ENCODE results near the gene NEDD4L. TPM values are rescaled to one million over a fixed set of nuclear protein-coding genes. Genes with fewer than 3 reads are reported as not detected.
"Not testable (repeated sequence)": the region's sequence is repeated elsewhere in the genome, so short reads cannot be mapped to it uniquely, and the experiment has no call there.

The NEDD4L gene
- total and polyA plus RNA-seq, 5 donors from 2014 or later: 4.4 to 19.6 (median 7.8) TPM

DNA sequence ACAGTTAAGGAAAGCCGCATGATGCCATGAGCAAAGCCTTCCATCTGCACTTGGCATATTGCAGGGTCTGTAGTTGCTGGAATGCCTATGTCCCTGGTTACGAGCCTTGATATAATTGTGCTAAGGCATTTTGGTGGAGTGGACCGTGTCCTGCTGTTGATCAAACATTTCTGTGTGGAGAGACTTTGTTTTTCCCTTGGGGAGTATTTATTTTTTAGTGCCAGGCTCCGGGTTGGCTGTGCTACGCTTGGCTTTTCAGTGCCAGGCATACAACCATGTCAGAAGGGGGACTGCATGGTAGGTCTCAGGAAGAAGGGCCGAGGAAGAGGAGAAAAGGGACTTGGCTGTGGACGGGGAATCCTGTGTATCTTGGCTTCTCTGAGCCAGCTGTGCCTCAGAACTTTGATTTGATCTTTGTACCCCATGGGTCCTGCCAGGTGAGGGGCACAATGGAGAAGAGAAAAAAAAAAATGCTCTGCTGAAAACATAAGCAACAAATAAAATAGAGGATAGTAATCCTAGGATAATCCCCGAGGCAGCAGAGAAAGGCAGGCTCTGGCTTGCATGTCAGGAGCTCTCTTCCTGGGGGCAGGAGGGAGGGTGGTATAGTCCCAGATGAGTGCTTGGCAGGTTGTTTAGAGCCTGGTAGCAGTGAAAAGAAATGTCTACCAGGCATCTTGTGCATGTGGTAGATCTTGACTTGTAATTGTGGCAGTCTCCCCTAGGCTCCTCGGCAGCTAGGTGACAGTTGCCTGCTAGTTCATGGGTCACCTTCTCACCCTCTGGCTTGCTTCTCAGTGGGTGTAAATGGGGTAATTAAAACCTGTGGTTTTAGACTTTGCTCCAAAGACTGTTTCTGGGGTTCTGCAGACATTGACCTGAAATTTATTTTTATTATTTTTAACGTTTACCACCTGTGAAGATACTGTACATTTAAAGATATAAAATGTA, 233.0 kb downstream of the NEDD4L start:
- no peaks in the 10 kb centered on the region for H3K9me3 ChIP-seq (ENCODE audit: control insufficient read depth in 2 of 2, low read length in 2 of 2)
- peaks cover 5 to 23% (median 9%) of the 10 kb centered on the region in 4 donors for H3K4me1 Mint-ChIP-seq
- H3K36me3 ChIP-seq (ENCODE audit: control insufficient read depth, insufficient read depth, low read length): no peaks in the 10 kb centered on the region
- H3K27ac Mint-ChIP-seq: peak overlapping the region in 2 of 3 donors; percentile 41 to 50
- no peak for ATAC-seq (ENCODE audit: low read depth in 2 of 2)
- no peak overlapping the region for H3K27ac ChIP-seq (ENCODE audit: insufficient read depth, low read length, poor library complexity, severe bottlenecking)
- no peaks in the 10 kb centered on the region for H3K27me3 ChIP-seq (ENCODE audit: control insufficient read depth, insufficient read depth, low read length)
- H3K4me3 ChIP-seq (ENCODE audit: low read depth, low read length): no peak overlapping the region
- no peak overlapping the region for H3K4me3 Mint-ChIP-seq
- H3K4me1 ChIP-seq (ENCODE audit: control insufficient read depth, insufficient read depth, low read length, poor library complexity, severe bottlenecking): peaks cover 9% of the 10 kb centered on the region
- H3K27me3 Mint-ChIP-seq: no peaks in the 10 kb centered on the region
- no peak for DNase-seq
- H3K36me3 Mint-ChIP-seq: peaks cover 5% of the 10 kb centered on the region
- no peaks in the 10 kb centered on the region for H3K9me3 Mint-ChIP-seq

DNA sequence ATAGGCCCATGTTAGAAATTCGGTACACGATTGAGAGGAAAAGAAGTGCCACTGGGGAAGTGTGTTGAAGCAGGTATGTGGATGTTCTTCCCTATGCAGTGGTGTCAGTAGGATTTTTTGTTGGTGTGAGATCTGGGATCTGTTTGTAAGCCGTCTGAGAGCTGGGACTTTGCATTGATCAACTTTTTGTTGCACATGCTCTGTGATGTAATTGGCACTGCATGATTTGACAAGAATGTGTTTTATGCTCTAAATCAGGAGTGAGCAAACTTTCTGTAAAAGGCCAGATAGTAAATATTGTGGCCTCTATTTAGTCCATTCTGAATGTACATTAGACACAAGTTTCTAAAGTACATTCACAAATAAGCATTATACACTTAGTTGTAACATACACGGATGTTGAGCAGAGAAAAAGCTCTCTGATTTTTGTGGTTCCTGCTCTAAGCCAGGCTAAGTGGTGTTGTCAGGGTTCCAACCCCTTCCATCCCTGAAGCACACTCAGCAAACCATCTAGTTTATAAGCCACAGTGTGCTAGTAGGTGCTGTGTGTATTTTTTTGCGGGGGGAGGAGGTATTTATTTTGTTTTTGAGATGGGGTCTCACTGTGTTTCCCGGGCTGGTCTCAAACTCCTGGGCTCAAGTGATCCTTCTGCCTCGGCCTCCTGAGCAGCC, 235.6 kb downstream of the NEDD4L start:
- H3K9me3 ChIP-seq (ENCODE audit: control insufficient read depth in 2 of 2, low read length in 2 of 2): no peaks in the 10 kb centered on the region
- H3K27me3 ChIP-seq (ENCODE audit: control insufficient read depth, insufficient read depth, low read length): no peaks in the 10 kb centered on the region
- no peaks in the 10 kb centered on the region for H3K9me3 Mint-ChIP-seq
- no peaks in the 10 kb centered on the region for H3K4me1 ChIP-seq (ENCODE audit: control insufficient read depth, insufficient read depth, low read length, poor library complexity, severe bottlenecking)
- H3K4me1 Mint-ChIP-seq: peaks cover 0 to 3% (median 0%) of the 10 kb centered on the region in 4 donors
- no peak overlapping the region for H3K27ac ChIP-seq (ENCODE audit: insufficient read depth, low read length, poor library complexity, severe bottlenecking)
- H3K4me3 Mint-ChIP-seq: no peak overlapping the region
- H3K27me3 Mint-ChIP-seq: no peaks in the 10 kb centered on the region
- ATAC-seq (ENCODE audit: low read depth in 2 of 2) (no peak), DNase-seq (no peak)
- H3K36me3 ChIP-seq (ENCODE audit: control insufficient read depth, insufficient read depth, low read length): no peaks in the 10 kb centered on the region
- H3K36me3 Mint-ChIP-seq: no peaks in the 10 kb centered on the region
- H3K4me3 ChIP-seq (ENCODE audit: low read depth, low read length): no peak overlapping the region
- H3K27ac Mint-ChIP-seq: no peak overlapping the region

DNA sequence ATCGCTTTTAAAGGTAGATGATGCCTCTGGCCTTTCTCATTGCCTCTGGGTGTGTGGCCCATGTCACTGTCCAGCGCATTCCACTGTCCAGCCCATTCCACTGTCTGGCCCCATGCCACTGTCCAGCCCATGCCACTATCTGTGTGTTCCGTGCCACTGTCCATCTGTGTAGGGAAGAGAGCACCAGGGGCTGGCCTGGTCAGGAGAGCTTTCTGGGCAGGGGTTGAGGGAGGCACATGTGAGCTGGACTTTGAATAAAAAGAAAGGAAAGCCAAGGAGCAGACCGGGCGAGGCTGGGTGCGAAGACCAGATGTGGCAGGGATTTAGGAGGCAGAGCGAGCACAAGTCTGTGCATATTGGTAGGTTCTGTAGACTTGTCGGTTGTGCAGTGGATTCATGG, 236.2 kb downstream of the NEDD4L start:
- H3K4me1 ChIP-seq (ENCODE audit: control insufficient read depth, insufficient read depth, low read length, poor library complexity, severe bottlenecking): no peaks in the 10 kb centered on the region
- no peaks in the 10 kb centered on the region for H3K36me3 ChIP-seq (ENCODE audit: control insufficient read depth, insufficient read depth, low read length)
- Mint-ChIP-seq H3K4me3 (no peak overlapping the region), H3K27me3 (no peaks in the 10 kb centered on the region), H3K36me3 (no peaks in the 10 kb centered on the region), H3K27ac (peak overlapping the region in 1 of 3 donors; percentile 52), H3K9me3 (no peaks in the 10 kb centered on the region), H3K4me1 (peaks cover 0 to 3% (median 0%) of the 10 kb centered on the region in 4 donors)
- DNase-seq (no peak), ATAC-seq (ENCODE audit: low read depth in 2 of 2) (no peak)
- H3K4me3 ChIP-seq (ENCODE audit: low read depth, low read length): no peak overlapping the region
- no peak overlapping the region for H3K27ac ChIP-seq (ENCODE audit: insufficient read depth, low read length, poor library complexity, severe bottlenecking)
- H3K9me3 ChIP-seq (ENCODE audit: control insufficient read depth in 2 of 2, low read length in 2 of 2): no peaks in the 10 kb centered on the region
- no peaks in the 10 kb centered on the region for H3K27me3 ChIP-seq (ENCODE audit: control insufficient read depth, insufficient read depth, low read length)

DNA sequence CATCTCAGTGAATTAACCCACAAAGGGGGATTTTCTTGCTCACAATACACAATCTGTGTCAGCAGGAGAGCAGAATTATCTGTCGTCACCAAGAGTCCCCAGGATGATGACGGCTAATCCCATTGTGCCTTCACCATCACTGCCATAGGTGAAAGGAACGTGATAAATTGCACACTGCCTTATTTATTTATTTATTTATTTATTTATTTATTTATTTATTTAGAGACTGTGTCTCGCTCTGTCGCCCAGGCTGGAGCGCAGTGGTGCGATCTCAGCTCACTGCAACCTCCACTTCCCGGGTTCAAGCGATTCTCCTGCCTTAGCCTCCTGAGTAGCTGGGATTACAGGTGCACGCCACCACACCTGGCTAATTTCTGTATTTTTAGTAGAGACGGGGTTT, 238.8 kb downstream of the NEDD4L start:
- H3K27me3 Mint-ChIP-seq; H3K27ac Mint-ChIP-seq; H3K9me3 Mint-ChIP-seq; H3K36me3 ChIP-seq (ENCODE audit: control insufficient read depth, insufficient read depth, low read length); H3K27me3 ChIP-seq (ENCODE audit: control insufficient read depth, insufficient read depth, low read length); H3K4me1 ChIP-seq (ENCODE audit: control insufficient read depth, insufficient read depth, low read length, poor library complexity, severe bottlenecking); ATAC-seq (ENCODE audit: low read depth in 2 of 2); H3K4me3 ChIP-seq (ENCODE audit: low read depth, low read length); H3K27ac ChIP-seq (ENCODE audit: insufficient read depth, low read length, poor library complexity, severe bottlenecking); H3K36me3 Mint-ChIP-seq; H3K9me3 ChIP-seq (ENCODE audit: control insufficient read depth in 2 of 2, low read length in 2 of 2); H3K4me1 Mint-ChIP-seq; DNase-seq; H3K4me3 Mint-ChIP-seq: not testable (repeated sequence)

DNA sequence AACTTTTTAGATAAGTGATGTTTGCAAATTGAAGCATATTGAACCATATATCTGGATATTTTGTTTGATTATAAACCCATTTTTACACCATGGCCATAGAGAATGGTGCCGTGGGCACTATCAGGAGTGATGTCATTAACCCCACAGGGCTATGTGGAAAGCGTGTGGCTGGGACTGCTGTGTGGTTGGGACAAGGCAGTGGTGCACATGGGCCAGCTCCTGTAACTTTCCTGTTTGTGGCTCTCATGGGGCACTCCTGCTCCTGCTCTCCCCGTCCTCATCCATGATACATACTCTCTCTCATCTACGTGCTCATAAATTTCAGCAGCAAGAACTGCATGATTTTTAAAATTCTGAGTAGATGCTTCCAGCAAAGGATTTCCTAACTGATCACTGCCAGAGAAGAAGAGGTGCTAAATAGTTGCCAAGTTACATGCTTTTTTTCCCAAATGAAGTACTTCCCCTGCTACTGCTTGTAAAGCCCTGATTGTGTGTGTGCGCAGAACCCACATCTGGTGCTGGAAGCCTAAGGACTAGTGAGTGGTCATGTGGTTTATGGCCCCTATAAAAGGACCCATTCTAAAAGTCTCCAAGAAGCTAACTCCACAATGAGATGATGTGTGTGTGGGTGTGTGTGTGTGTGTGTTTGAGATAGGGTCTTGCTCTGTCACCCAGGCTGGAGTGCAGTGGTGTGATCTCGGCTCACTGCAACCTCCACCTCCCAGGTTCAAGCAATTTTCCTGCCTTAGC, 240.8 kb downstream of the NEDD4L start:
- Mint-ChIP-seq H3K27ac (no peak overlapping the region), H3K27me3 (no peaks in the 10 kb centered on the region), H3K4me1 (peaks cover 0 to 21% (median 6%) of the 10 kb centered on the region in 4 donors), H3K36me3 (no peaks in the 10 kb centered on the region), H3K9me3 (no peaks in the 10 kb centered on the region), H3K4me3 (no peak overlapping the region)
- no peak for DNase-seq
- H3K9me3 ChIP-seq (ENCODE audit: control insufficient read depth in 2 of 2, low read length in 2 of 2): no peaks in the 10 kb centered on the region
- ATAC-seq (ENCODE audit: low read depth in 2 of 2): no peak
- H3K27me3 ChIP-seq (ENCODE audit: control insufficient read depth, insufficient read depth, low read length): no peaks in the 10 kb centered on the region
- peaks cover 7% of the 10 kb centered on the region for H3K4me1 ChIP-seq (ENCODE audit: control insufficient read depth, insufficient read depth, low read length, poor library complexity, severe bottlenecking)
- no peaks in the 10 kb centered on the region for H3K36me3 ChIP-seq (ENCODE audit: control insufficient read depth, insufficient read depth, low read length)
- no peak overlapping the region for H3K27ac ChIP-seq (ENCODE audit: insufficient read depth, low read length, poor library complexity, severe bottlenecking)
- no peak overlapping the region for H3K4me3 ChIP-seq (ENCODE audit: low read depth, low read length)

DNA sequence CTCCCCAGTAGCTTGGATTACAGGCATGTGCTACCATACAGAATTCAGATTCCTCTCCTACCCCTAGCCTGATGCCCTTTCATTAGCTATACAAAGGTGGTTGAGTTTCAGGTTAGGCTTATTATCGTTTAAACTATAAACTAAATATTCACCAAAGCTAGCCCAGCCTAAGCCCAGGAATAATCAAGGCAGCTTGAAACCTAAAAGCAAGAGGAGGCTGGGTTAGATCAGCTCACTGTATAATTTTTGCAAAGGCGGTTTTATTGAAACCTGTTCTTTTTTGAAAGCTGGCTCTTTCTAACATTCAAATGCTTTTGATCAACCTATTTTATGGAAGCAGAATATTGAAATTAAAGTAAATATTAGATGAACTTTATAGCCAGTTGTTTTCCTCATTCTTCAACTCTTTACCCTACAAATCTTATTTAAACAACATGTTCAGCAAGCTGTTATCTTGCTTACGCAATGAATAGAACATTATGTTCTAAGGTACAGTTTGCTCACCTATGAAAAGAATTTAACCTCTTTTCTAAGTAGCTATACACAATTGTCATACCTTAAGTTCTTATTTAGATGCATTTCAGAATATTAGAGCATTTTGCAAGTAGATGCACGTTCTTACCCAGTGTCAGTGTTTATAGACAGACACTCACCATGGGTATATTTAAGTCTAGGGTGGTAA, 241.6 kb downstream of the NEDD4L start:
- Histone ChIP-seq H3K4me1 (ENCODE audit: control insufficient read depth, insufficient read depth, low read length, poor library complexity, severe bottlenecking) (peaks cover 7% of the 10 kb centered on the region), H3K4me3 (ENCODE audit: low read depth, low read length) (no peak overlapping the region), H3K9me3 (ENCODE audit: control insufficient read depth in 2 of 2, low read length in 2 of 2) (no peaks in the 10 kb centered on the region), H3K36me3 (ENCODE audit: control insufficient read depth, insufficient read depth, low read length) (no peaks in the 10 kb centered on the region), H3K27me3 (ENCODE audit: control insufficient read depth, insufficient read depth, low read length) (no peaks in the 10 kb centered on the region), H3K27ac (ENCODE audit: insufficient read depth, low read length, poor library complexity, severe bottlenecking) (no peak overlapping the region)
- peak overlapping the region in 1 of 3 donors; percentile 20 for H3K27ac Mint-ChIP-seq
- ATAC-seq (ENCODE audit: low read depth in 2 of 2) (no peak), DNase-seq (no peak)
- H3K27me3 Mint-ChIP-seq: no peaks in the 10 kb centered on the region
- H3K36me3 Mint-ChIP-seq: no peaks in the 10 kb centered on the region
- H3K4me3 Mint-ChIP-seq: no peak overlapping the region
- H3K4me1 Mint-ChIP-seq: peaks cover 0 to 21% (median 6%) of the 10 kb centered on the region in 4 donors
- no peaks in the 10 kb centered on the region for H3K9me3 Mint-ChIP-seq

DNA sequence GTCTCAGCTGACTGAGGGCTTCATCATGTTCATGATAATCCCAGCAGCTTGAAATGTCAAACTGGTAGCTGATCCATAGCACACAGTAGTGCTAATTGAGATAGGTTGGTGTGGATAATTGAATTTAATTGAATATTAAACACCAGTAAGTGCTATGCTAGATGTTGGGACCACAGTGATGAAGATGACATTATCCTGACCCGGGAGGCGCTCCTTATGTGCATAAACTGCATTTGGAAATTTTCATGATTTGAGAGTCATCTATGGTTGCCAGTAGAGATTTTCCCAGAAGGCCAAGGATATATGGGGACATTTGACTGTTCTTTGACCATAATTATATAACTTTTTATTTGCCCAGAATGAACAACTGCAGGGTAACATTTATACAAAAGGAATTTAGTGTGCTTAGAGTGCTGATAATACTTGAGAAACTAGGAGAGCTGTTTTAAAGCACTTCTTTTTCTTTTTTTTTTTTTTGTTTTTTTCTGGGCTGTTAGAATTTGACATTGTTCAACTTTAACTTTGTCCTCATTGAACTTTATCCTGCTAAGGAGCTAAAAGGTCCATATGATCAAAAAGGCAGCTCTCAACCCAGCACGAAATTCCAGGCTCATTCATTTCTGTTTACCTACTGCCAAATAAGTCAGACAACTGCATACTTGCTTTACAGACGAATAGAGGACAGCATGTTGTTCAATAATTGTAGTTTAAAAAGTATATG, 242.8 kb downstream of the NEDD4L start:
- no peak for ATAC-seq (ENCODE audit: low read depth in 2 of 2)
- no peaks in the 10 kb centered on the region for H3K9me3 Mint-ChIP-seq
- DNase-seq: no peak

More for the DNA sequence above, 242.8 kb downstream of the NEDD4L start:
- no peak overlapping the region for H3K4me3 ChIP-seq (ENCODE audit: low read depth, low read length)
- no peak overlapping the region for H3K4me3 Mint-ChIP-seq
- H3K27ac ChIP-seq (ENCODE audit: insufficient read depth, low read length, poor library complexity, severe bottlenecking): no peak overlapping the region
- H3K27ac Mint-ChIP-seq: peak overlapping the region in 2 of 3 donors; percentile 33 to 54
- H3K9me3 ChIP-seq (ENCODE audit: control insufficient read depth in 2 of 2, low read length in 2 of 2): no peaks in the 10 kb centered on the region
- H3K36me3 ChIP-seq (ENCODE audit: control insufficient read depth, insufficient read depth, low read length): no peaks in the 10 kb centered on the region
- no peaks in the 10 kb centered on the region for H3K27me3 Mint-ChIP-seq
- H3K36me3 Mint-ChIP-seq: no peaks in the 10 kb centered on the region
- peaks cover 0 to 21% (median 6%) of the 10 kb centered on the region in 4 donors for H3K4me1 Mint-ChIP-seq
- no peaks in the 10 kb centered on the region for H3K27me3 ChIP-seq (ENCODE audit: control insufficient read depth, insufficient read depth, low read length)
- peaks cover 7% of the 10 kb centered on the region for H3K4me1 ChIP-seq (ENCODE audit: control insufficient read depth, insufficient read depth, low read length, poor library complexity, severe bottlenecking)

Measured in CD4-positive, CD25-positive, alpha-beta regulatory T cell (primary cell).